HG02623 (cell line): ENCODE data around the gene ATP13A5.

Experiments used
- ATAC-seq: cut with Tn5 transposase; IDR thresholded peaks from one replicate; pipeline ENCODE4 v1.9.1; 2021; ENCODE audit warnings: moderate library complexity; ENCODE audit not compliant: unreplicated experiment

Gene ATP13A5

DNA sequence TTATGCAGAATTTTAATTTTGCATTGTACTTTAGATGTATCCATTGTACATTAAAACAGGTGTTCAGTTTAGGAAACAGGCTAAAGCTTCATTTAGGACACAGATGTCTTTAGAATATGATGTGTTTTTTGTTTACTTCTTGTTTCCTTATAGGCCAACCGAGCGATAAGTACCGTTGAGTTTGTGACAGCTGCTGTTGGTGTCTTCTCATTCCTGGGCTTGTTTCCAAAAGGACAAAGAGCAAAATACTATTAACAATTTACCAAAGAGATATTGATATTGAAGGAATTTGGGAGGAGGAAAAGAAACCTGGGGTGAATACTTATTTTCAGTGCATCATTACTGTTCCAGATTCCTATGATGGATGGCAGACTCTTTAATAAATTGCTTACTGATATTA, 108.1 kb downstream of the ATP13A5 start:
- no peak for ATAC-seq

DNA sequence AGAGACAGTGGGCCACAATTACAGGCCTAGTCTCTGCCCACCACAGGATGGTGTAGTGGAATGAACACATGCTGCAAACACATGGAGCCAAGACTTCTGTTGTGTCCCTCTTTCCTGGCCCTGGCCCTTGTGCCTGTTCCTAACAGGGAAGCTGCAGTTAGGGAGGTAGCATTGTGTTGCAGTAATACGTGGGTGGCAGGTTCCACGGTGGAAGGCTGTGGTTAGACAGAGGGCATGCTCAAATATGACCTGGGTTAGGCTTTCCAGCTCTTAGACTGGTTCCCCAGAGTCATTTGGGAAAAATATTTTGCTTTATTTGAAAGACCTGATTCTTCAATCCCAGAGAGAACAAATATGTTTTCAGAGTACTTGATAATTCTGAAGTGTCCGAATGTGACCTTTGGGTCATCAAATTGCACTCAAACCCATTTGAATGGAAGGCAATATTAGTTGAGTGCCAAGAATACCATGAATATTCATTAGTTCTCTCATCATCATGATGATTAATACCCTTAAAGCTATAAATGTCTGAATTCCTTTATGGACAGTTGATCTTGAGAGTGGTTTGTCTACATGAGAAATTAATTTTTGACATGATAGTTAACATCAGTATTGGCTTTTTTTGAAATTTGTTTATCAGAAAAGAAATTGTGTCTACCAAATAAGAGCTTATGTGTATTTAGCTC, 109.1 kb downstream of the ATP13A5 start:
- ATAC-seq, result no peak

DNA sequence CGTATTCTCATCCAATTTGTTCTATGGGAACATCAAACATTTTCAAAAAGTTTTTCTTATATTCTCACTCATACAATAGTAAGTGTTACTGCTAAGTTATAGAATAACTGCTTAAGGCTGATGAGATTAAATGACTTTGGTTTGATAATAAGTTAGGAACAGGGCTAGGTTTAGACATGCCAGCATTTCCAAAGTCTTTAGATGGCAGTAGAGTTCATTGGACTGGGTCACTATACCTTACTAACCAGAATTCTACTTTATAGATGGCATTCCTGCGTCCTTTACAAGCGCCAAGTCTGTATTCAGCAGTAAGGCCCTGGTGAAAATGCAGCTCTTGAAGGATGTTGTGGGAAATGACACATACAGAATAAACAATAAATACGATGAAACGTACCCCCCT, 115.8 kb downstream of the ATP13A5 start:
- ATAC-seq, result no peak

DNA sequence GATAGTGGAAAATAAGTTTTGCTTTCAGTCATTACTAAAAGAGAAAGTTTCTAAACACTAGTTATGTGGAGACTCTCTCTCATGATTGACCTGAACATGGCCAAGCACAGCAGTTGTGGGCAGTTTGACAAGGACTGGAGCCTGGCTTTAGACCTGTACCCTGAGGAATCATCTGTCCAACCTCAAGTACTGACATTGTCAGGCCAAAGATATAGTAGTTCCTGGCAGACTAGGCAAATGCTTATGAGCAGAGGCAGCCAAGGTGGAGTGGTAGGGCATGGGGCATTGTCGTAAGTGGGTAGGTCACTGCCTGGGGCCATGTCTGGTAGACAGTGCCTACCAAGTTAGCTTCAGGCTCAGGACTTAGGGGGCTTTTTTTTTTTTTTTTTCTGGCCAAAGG, 116.6 kb downstream of the ATP13A5 start:
- no peak for ATAC-seq

DNA sequence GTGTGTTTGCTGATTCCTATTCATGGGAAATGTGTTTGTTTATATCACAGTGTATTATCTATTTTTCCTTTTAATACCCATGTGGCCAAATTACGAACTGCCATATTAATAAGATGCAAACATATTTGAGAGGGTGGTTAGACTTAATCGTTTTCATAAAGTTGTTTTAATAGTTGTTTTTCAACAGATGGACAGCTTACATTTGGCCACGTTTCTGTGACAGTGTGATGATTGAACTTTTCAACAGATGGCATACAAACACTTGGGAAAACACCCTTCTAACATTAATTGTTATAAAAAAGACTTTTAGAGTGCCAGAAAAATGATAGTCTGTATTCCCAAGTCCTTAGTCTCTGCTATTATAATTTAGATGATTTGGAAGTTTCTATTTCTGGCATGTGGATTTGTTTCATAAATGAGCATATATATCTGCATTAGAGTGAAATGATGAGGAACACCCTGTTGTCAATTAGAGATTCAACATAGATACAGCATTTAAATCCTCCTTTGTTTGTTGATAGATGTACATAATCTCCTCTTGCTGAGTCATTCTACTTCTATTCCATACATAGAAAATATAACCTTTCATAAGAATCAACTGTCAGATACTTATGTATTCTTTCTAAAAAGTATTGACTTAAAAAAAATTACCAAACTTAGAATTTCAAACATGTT, 124.4 kb downstream of the ATP13A5 start:
- no peak for ATAC-seq

DNA sequence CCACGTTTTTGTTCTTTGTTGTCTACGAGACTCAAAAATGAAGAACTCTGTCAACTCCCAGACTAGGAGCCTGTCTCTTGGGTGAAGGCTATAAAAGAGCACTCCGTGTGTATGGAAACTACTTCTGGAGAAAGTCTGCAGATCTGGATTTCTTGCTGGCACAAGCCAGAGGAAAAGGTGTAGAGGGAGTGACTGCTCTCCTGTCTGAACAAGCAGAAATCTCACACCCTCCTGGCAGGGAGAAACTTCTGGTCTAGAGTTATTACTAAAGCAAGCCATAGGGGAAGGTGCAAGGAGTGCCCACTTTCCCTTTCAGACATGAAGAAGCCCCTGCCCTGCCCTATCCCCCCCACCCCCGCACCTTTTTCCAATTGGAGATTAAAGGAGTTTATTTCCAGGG, 128.1 kb downstream of the ATP13A5 start:
- no peak for ATAC-seq

DNA sequence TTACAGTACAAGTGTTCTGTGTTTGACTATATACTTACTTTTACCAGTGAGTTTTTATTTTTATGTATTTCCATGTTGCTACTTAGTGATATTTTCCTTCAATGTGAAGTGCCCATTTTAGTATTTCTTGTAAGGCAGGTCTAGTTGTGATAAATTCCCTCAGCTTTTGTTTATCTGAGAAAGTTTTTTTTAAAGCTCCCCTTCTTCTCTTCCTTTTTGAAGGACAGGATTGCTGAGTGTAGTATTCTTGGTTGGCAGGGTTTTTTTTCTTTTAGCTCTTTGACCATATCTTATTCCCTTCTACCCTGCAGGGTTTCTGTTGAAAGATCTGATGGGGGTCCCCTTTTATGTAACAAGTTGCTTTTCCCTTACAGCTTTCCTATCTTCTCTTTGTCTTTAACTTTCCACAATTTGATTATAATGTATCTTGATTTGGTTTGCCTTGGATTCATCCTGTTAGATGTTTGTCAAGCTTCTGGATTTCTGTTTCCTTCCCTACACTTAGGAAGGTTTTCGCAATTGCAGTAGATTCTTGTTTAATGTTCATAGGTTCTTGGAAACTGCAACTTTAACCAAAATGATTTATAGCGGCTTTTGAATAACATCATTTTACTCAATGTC, 129.6 kb downstream of the ATP13A5 start:
- no peak for ATAC-seq

DNA sequence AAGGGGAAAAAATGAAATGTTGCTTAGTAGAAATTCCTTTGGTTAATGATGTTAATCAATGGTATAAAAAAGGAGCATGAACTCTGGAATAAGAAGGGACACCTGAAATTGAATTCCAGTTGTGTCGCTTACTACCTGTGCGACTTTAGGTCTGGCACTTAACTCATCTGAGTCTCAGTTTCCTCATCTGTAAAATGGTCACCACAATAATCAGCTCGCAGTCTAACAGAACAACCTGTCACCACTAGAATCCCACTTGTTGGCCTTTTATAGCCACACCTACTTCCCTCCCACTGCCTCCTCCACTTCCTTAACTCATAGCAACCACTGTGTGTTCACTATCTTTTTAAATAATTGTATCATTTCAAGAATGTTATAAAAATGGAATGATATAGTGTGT, 135.0 kb downstream of the ATP13A5 start:
- no peak for ATAC-seq

DNA sequence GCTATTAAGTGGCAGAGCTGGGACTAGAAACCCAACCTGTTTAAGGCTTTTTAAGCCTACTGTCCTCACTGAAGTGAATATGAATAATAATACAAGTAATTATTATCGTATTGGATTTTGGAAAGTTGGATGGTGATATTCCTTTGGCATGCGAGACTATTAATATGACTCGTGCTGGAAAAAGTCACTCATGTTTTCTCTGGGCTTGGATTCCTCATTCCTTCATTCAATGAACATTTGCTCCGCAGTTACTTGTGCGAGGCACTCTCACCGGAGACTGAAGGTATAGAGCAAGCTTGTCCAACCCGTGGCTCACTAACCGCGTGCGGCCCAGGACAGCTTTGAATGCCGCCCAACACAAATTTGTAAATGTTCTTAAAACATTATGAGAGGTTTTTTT, 136.8 kb downstream of the ATP13A5 start:
- no peak for ATAC-seq

DNA sequence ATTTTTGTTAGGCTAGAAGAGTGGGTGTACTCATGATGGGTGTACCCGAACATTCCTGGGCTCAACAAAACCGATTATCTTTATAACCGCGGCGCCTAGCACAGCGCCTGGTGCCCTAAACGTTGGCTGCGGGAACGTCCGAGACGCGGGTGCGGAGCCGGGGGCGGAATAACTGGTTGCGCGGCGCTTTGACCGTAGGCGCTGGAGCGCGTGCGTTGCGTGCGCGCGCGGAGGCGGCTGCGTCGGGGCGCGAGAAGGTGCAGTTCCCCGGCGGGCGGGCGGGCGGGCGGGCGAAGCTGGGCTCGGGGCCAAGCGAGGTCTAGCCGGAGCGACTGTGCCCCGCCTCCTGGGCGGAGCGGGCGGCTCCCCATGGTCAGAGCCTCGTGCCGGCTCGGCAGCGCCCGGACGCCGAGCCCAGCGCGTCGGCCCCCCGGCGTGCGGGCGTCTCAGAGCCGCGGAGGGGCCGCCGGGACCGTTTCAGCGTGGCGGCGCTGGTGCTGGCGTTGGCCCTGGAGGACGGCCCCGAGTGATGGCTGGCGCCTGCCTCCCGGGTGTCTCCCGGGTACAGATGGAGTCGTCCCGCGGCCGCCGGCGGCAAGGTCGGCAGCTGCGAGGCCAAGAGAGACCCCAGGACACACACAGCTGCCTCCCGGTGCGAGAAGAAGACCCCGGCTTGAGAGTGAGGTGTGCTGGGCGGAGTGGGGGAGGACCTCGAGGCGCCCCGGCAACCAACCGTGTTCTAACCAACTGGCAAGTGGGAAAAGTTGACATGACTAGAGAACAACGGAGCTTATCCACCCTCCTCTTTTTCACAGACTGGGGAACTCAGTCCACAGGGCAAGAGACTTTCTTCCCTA, 137.5 kb downstream of the ATP13A5 start, which contains the start of gene PLAAT1:
Gene PLAAT1, plus strand, starts transcription at position 373 of the 857 bp plus-strand sequence. CDS start 14,429 bp downstream, outside the sequence.
- ATAC-seq, result no peak

DNA sequence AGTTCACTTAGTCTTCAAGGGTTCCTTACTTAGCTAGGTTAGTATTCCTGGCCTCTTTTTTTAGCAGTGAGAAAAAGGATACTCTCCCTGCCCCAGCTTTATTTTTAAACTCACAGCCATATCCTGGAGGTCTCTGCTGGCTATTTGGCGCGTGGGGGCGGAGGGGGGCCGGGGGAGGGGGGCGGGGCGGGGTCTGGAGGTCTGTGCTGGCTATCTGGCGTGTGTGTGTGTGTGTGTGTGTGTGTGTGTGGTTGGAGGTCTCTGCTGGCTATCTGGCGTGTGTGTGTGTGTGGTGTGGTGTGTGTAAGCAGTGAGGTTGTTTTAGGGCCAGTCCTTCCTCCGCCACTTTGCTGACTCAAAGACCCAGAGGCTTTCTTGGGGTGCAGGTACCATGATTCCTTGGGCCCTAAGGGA, 138.1 kb downstream of the ATP13A5 start:
- ATAC-seq, result no peak

DNA sequence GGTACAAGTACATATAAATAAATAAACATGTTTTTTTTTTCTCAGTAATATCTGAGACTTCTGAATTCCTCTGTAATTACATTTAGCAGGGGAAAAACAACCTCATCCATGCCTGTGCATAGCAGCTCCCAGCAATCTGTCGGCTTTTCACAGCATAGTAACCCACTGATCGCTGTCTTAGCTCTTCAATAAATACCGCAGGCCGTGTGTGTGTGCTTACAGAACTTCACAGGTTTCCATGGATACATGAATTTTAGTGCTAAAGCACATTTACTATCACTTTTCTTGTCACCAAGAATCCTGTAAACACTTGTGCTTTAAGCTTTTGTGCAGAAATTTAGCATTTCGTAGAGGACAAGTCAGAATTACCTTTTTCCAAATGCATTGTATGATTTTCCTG, 141.5 kb downstream of the ATP13A5 start:
- no peak for ATAC-seq

DNA sequence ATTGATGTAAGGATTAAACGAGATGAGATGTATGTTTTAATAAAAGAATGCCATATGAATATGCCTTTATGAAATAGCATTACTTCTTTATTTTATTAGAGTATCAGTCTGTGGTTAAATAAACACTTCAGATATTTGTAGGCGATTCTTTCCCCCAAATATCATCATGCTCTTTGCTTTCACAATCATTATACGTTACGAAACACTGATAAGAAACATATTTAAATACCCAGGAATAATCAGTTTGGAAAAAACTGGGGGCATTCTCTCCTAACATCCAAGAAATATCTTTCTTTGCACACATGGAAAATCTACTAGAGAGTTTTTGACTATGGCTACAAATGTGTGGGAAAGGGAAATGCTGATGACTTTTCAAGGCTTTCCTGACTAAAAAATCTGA, 142.0 kb downstream of the ATP13A5 start:
- no peak for ATAC-seq

DNA sequence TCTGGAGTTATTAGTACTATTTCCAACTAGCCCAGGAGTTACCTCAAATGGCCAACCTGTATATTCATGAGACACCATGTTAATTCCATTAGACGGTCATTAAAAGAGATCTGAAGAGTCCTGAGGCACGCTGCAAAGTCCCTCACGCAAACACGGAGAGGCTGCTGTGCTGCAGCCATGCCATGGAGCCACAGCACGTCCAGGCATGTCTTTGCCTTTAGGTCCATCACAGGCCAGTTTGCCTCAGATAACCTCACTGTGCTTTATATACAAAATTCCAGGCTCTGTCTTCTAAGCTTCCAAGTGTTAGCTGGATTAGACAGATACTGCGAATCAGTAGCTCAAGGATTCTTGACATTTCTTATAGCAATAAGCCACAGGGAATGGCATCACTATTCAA, 147.4 kb downstream of the ATP13A5 start:
- ATAC-seq, result no peak

DNA sequence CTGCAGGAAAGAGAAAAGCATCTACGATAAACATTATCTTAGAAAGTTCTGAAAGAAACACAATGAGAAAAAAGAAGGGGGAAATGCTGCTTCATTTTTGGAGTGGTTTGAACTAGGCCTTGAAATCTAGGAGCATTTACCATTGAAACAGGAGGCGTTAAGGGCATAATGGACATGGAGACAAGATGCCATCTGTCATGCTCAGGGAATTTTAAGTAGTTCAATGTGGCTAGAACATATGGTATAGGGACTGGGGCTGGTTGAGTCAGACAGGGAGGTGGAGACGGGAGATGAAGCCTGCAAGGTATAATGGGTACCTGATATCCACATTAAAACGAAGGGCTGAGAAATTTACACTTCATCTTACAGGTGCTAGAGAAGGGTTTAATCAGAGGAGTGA, 147.9 kb downstream of the ATP13A5 start:
- ATAC-seq, result no peak

DNA sequence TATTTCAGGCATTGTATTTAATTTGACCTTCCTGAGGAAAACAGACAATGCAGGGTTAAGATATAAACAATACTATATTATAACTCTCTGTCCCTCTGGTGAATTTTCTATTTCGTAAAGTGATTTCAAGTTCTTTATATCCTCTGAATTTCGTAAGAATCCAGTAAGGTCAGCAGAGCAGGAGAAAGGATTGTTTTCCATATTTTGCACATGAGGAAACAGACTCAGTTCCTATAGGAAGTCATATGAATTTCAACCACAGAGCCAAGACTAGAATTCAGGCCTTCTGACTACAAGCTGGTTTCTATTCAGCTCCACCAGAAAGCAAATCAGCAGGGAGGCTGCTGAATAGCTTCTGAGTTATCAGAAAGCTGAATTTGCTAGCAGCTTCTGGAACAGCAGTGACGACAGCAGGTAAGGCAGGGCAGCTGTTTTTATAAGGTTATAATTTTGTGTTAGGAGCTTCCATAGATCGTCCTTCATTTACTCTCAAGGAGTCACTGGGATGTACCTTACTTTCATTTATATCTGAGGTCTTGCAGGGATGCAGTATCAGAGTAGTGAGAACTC, 148.6 kb downstream of the ATP13A5 start:
- no peak for ATAC-seq

DNA sequence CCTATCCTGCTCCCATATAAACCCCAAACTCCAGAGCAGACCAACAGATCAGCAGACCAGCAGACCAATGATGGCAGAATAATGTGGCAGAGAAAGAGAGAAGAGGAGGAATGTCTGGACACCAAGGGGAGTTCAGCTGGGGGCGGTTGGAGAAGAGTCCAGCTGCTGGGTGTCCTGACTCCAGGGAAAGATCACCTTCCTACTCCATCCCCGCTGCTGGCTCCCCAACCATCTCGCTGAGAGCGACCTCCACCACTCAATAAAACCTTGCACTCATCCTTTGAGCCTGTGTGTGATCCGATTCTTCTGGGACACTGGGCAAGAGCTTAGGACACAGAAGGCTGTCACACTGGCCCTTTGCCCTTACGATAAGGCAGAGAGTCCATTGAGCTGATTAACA, 150.3 kb downstream of the ATP13A5 start:
- no peak for ATAC-seq

DNA sequence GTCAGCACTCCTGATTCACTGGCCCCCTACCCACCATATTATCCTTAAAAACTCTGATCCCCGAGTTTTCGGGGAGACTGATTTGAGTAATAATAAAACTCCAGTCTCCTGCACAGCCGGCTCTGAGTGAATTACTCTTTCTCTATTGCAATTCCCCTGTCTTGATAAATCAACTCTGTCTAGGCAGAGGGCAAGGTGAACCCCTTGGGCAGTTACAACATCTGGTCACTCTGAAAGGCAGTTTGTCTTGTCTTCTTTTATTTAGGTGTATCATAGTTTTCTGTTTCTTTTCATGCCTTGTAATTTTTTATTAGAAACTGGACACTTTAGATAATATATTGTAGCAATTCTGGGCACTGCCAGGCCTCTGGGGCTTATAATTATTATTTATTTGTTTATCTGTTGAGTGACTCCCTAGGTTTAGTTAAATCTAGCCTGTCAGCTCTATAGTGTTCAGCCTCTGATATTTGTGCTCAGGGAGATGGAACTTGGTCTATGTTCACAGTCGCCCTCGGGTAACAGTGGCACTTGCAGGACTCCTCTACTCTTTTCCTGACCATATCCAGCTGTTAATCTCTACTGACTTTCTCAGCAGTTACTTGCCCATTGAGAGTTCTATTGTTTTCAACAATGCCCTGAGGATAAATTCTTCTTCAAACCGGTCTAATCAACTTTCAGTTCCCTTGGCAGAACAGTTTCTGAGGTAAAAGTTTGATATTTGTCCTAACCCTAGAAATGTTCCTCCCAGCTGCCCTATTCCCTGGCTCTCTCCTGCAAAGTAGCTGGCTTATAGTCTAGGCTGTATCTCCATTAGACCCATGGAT, 153.0 kb downstream of the ATP13A5 start:
- ATAC-seq, result no peak
